ENCODE measurements around the gene ERI3. TPM values are rescaled to one million over a fixed set of nuclear protein-coding genes. Genes with fewer than 3 reads are reported as not detected.

ERI3 gene
- total RNA-seq, 1 experiment from 2014 or later, result 74.2 TPM

GRCh38 chr1:44220001-44220751 is 134.9 kb downstream of the ERI3 start (continued):
- TF ChIP-seq, protein P1, sequence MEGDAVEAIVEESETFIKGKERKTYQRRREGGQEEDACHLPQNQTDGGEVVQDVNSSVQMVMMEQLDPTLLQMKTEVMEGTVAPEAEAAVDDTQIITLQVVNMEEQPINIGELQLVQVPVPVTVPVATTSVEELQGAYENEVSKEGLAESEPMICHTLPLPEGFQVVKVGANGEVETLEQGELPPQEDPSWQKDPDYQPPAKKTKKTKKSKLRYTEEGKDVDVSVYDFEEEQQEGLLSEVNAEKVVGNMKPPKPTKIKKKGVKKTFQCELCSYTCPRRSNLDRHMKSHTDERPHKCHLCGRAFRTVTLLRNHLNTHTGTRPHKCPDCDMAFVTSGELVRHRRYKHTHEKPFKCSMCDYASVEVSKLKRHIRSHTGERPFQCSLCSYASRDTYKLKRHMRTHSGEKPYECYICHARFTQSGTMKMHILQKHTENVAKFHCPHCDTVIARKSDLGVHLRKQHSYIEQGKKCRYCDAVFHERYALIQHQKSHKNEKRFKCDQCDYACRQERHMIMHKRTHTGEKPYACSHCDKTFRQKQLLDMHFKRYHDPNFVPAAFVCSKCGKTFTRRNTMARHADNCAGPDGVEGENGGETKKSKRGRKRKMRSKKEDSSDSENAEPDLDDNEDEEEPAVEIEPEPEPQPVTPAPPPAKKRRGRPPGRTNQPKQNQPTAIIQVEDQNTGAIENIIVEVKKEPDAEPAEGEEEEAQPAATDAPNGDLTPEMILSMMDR (IDR thresholded peaks at IDR 0.05 in 2 of 3, conservative IDR thresholded peaks at IDR 0.05 in 1 of 3; ENCODE audit: borderline replicate concordance in 1 of 3, insufficient read depth in 1 of 3, low read depth in 2 of 3, low read length in 2 of 3), result no peak
- no peak for TF ChIP-seq FOSL1 (IDR thresholded peaks at IDR 0.05; ENCODE audit: low read depth)
- no peak for TF ChIP-seq SIN3A (IDR thresholded peaks at IDR 0.05; ENCODE audit: low read depth)
- TF ChIP-seq YY1 (IDR thresholded peaks at IDR 0.05; ENCODE audit: extremely low read depth, insufficient replicate concordance, low read depth, low read length), result no peak
- TF ChIP-seq JUND (IDR thresholded peaks at IDR 0.05), result no peak

GRCh38 chr1:44219301-44219626 is 135.8 kb downstream of the ERI3 start:
- no peaks in the 10 kb centered on the region for H3K79me2 ChIP-seq (ENCODE audit: insufficient read depth, low read length)
- ATAC-seq, result no peak
- intact Hi-C loops (cut with micrococcal nuclease), result loop anchor here (5.0 kb wide), 1 partner anchor 127 kb away; no protein-coding TSS in a partner anchor
- H4K20me1 ChIP-seq (ENCODE audit: insufficient read depth), result no peaks in the 10 kb centered on the region
- no peaks in the 10 kb centered on the region for H3K27me3 ChIP-seq (ENCODE audit: insufficient read depth, low read length)
- POLR2A ChIA-PET, result no interaction called here
- H3K4me1 ChIP-seq (ENCODE audit: control insufficient read depth in 1 of 2, insufficient read depth in 2 of 2, low read length in 2 of 2), result peaks cover 3 to 9% of the 10 kb centered on the region in 2 experiments; a peak in 3 of 4 replicates
- no peak overlapping the region for H2AFZ ChIP-seq (ENCODE audit: low read depth, low read length, poor library complexity, severe bottlenecking)
- peaks cover 16 to 27% of the 10 kb centered on the region in 2 experiments for H3K36me3 ChIP-seq (ENCODE audit: control insufficient read depth in 1 of 2, insufficient read depth in 2 of 2, low read length in 2 of 2)
- no peak overlapping the region for H3K27ac ChIP-seq (ENCODE audit: low read depth, low read length)
- no peak overlapping the region for H3K4me3 ChIP-seq (replicated peaks in 1 of 2; ENCODE audit: low read depth in 1 of 2, low read length in 2 of 2)
- CTCF ChIA-PET, result no interaction called here
- no peaks in the 10 kb centered on the region for H3K9me2 ChIP-seq (ENCODE audit: insufficient read depth)
- H3K9me3 ChIP-seq (ENCODE audit: control insufficient read depth in 1 of 2, insufficient read depth in 1 of 2, low read depth in 1 of 2, low read length in 2 of 2), result no peaks in the 10 kb centered on the region
- no TSS peak for BruUV-seq (replicated peaks)
- RAD21 ChIA-PET (ENCODE audit: low non-redundant PET in 1 of 2, low total read pairs in 2 of 2, uncharacterized antibody in 2 of 2, unreplicated experiment in 2 of 2), result no interaction called here
- no peak for DNase-seq (ENCODE audit: low read depth, low spot score)
- H3K9ac ChIP-seq (ENCODE audit: low read length), result no peak overlapping the region
- H3K4me2 ChIP-seq (ENCODE audit: low read length), result no peak overlapping the region
- no peak for TF ChIP-seq SRF (IDR thresholded peaks at IDR 0.05; ENCODE audit: low read depth)
- no peak for TF ChIP-seq CBX3 (IDR thresholded peaks at IDR 0.05; ENCODE audit: low read depth)
- no peak for TF ChIP-seq EGR1 (IDR thresholded peaks at IDR 0.05; ENCODE audit: low read depth)
- no peak for TF ChIP-seq YY1 (IDR thresholded peaks at IDR 0.05; ENCODE audit: extremely low read depth, insufficient replicate concordance, low read depth, low read length)
- TF ChIP-seq EZH2phosphoT487 (IDR thresholded peaks at IDR 0.05; ENCODE audit: borderline replicate concordance), result no peak
- TF ChIP-seq, protein P1 (IDR thresholded peaks at IDR 0.05 in 2 of 3, conservative IDR thresholded peaks at IDR 0.05 in 1 of 3; ENCODE audit: borderline replicate concordance in 1 of 3, insufficient read depth in 1 of 3, low read depth in 2 of 3, low read length in 2 of 3), result no peak
- TF ChIP-seq MAX (IDR thresholded peaks at IDR 0.05), result no peak
- TF ChIP-seq ZNF274 (IDR thresholded peaks at IDR 0.05; ENCODE audit: low read depth, low read length), result no peak
- no peak for TF ChIP-seq CEBPB (IDR thresholded peaks at IDR 0.05; ENCODE audit: low read depth)
- no peak for TF ChIP-seq ZFX (IDR thresholded peaks at IDR 0.05)
- no peak for TF ChIP-seq ATF3 (IDR thresholded peaks at IDR 0.05)
- TF ChIP-seq JUND (IDR thresholded peaks at IDR 0.05), result no peak
- no peak for TF ChIP-seq EZH2 (IDR thresholded peaks at IDR 0.05)
- TF ChIP-seq SP1 (IDR thresholded peaks at IDR 0.05; ENCODE audit: low read depth), result no peak
- TF ChIP-seq TCF7L2 (IDR thresholded peaks at IDR 0.05; ENCODE audit: borderline replicate concordance, extremely low read depth, insufficient read depth, insufficient read length), result no peak
- no peak for TF ChIP-seq POLR2A (IDR thresholded peaks at IDR 0.05; ENCODE audit: borderline replicate concordance, extremely low read depth, insufficient read depth, insufficient read length)
- TF ChIP-seq, protein P2, sequence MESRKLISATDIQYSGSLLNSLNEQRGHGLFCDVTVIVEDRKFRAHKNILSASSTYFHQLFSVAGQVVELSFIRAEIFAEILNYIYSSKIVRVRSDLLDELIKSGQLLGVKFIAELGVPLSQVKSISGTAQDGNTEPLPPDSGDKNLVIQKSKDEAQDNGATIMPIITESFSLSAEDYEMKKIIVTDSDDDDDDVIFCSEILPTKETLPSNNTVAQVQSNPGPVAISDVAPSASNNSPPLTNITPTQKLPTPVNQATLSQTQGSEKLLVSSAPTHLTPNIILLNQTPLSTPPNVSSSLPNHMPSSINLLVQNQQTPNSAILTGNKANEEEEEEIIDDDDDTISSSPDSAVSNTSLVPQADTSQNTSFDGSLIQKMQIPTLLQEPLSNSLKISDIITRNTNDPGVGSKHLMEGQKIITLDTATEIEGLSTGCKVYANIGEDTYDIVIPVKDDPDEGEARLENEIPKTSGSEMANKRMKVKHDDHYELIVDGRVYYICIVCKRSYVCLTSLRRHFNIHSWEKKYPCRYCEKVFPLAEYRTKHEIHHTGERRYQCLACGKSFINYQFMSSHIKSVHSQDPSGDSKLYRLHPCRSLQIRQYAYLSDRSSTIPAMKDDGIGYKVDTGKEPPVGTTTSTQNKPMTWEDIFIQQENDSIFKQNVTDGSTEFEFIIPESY (IDR thresholded peaks at IDR 0.05; ENCODE audit: extremely low read depth, insufficient replicate concordance, low read length), result no peak

All from HCT116 (cell line).